Testis (tissue), 2 donors: ENCODE measurements around the gene TM9SF2.

Experiments used
- POLR2A ChIP-seq: fragments of 450-650 bp; IDR thresholded peaks from one replicate; pipeline ENCODE4 v1.6.1; 2017; ENCODE audit warnings: antibody characterized with exemption, mild to moderate bottlenecking, moderate library complexity
- TF ChIP-seq, protein P1 (sequence below), 3 experiments: fragments of 450-650 bp in 2 of 3; fragments of 200-600 bp in 1 of 3; sonication (generic) in 1 of 3; IDR thresholded peaks; one replicate each; pipeline ENCODE4 v1.5.1; 2016 to 2019; ENCODE audit warnings: antibody characterized with exemption in 3 of 3, mild to moderate bottlenecking in 2 of 3, moderate library complexity in 1 of 3

DNA sequence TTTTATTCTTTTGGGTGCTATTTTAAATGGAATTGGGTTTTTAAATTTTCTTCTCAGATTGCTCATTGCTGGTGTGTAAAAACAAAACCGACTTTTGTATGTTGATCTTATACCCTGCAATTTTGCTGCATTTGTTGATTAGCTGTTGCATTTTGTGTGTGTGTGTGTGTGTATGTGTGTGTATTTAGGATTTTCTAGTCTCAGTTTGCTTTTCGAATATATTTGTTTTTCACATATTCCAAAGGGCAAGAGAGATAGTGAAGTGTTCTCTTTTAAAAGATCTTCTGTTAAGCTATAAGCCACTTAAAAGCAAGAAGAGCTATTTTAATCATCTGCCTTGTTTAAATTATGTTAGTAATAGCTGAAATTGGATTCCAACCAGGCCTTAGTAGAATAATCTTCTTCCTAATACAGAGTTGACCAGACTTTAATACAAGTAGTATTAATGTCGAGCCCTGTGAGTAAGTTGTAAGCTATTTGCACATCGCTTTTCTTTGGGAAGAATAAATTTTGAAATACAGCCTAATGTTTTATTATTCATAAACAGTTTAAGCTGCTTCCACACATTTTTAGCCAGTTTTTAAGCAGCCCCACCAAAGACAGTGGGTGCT, 57.4 kb downstream of the TM9SF2 start:
- TF ChIP-seq, protein P1, sequence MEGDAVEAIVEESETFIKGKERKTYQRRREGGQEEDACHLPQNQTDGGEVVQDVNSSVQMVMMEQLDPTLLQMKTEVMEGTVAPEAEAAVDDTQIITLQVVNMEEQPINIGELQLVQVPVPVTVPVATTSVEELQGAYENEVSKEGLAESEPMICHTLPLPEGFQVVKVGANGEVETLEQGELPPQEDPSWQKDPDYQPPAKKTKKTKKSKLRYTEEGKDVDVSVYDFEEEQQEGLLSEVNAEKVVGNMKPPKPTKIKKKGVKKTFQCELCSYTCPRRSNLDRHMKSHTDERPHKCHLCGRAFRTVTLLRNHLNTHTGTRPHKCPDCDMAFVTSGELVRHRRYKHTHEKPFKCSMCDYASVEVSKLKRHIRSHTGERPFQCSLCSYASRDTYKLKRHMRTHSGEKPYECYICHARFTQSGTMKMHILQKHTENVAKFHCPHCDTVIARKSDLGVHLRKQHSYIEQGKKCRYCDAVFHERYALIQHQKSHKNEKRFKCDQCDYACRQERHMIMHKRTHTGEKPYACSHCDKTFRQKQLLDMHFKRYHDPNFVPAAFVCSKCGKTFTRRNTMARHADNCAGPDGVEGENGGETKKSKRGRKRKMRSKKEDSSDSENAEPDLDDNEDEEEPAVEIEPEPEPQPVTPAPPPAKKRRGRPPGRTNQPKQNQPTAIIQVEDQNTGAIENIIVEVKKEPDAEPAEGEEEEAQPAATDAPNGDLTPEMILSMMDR (IDR thresholded peaks at IDR 0.05): no peak
- no peak for TF ChIP-seq POLR2A
